GM13977 (cell line): ENCODE data around the gene TPMT.

Experiments used
- DNase-seq: peaks from one replicate; pipeline ENCODE4 v3.0.0; 2012; ENCODE audit warnings: low spot score
- in situ Hi-C: fragments of 300-500 bp; cut with MboI; formaldehyde crosslinking; loops from one replicate; pipeline ENCODE4 v1.12.0; 2022; ENCODE audit warnings: low sequenced_read_pairs, low pct_unique_long_range_greater_than_20kb, mixed read lengths, inconsistent platforms; ENCODE audit not compliant: unreplicated experiment
- TF ChIP-seq, protein P1 (sequence below): IDR thresholded peaks from 2 replicates; pipeline ENCODE4 v1.5.1; 2012; ENCODE audit warnings: mild to moderate bottlenecking, control low read depth; ENCODE audit not compliant: insufficient read depth; ENCODE audit errors: extremely low read depth, missing control alignments

Gene TPMT

GRCh38 chr6:18138906-18139305, 16.0 kb downstream of the TPMT start:
- no peak for DNase-seq
- TF ChIP-seq, protein P1, sequence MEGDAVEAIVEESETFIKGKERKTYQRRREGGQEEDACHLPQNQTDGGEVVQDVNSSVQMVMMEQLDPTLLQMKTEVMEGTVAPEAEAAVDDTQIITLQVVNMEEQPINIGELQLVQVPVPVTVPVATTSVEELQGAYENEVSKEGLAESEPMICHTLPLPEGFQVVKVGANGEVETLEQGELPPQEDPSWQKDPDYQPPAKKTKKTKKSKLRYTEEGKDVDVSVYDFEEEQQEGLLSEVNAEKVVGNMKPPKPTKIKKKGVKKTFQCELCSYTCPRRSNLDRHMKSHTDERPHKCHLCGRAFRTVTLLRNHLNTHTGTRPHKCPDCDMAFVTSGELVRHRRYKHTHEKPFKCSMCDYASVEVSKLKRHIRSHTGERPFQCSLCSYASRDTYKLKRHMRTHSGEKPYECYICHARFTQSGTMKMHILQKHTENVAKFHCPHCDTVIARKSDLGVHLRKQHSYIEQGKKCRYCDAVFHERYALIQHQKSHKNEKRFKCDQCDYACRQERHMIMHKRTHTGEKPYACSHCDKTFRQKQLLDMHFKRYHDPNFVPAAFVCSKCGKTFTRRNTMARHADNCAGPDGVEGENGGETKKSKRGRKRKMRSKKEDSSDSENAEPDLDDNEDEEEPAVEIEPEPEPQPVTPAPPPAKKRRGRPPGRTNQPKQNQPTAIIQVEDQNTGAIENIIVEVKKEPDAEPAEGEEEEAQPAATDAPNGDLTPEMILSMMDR, result no peak
- in situ Hi-C loops, result no loop called here

DNA sequence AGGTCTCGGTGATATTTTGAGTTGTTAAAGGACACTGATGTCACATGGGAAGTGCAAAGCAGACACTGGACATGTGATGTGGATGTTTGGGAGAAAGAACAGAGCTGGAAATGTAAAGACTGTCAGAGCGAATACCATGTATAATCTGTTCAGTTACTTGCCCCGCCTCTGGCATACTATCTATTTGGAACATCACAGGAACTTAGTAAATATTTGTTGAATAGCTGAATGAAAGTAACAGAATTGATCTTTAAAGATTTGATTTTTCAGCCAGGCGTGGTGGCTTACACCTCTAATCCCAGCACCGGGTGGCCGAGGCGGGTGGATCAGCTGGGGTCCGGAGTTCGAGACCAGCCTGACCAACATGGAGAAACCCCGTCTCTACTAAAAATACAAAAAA, 18.6 kb downstream of the TPMT start:
- DNase-seq, result no peak
- TF ChIP-seq, protein P1, result no peak
- in situ Hi-C loops, result no loop called here

DNA sequence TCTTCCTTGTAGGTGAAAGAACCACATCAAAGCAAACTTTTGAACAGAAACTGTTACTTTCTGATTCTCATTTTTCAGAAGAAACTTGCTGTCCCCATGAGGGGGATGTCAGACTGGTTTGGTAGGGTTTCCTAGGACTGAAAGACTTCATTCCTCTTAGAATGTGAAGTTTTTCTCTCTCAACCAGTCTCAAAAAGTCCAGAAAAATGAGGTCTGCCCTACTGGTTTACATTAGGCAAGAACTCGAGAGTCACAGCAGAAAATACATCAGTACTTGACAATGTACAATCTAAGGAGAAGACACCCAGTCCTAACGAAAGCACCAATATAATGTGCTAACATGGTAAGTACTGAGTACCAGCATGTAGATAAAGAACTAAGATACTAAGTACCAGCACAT, 19.7 kb downstream of the TPMT start:
- TF ChIP-seq, protein P1, result no peak
- in situ Hi-C loops, result no loop called here
- no peak for DNase-seq

DNA sequence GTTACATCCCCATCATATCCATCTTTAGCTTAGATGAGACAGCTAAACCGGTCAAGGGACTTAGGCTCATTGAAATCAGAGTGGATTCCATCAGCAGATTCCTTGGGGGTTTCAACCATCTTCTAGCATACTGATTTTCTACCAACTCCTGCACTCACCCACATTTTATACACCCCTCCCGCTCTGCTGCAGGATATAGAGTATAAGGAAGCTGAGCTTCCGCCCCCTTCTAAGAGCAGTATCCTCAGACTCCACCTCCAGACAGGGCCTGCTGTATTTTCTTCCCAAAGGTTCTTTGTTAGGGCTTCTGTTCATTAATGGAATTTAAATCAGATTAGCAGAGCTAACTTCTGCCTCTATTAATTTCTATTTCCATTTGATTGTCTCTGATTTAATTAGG, 22.5 kb downstream of the TPMT start:
- in situ Hi-C loops, result no loop called here
- DNase-seq, result no peak
- TF ChIP-seq, protein P1, result no peak

- in situ Hi-C loops, result no loop called here
- TF ChIP-seq, protein P1, result no peak
- DNase-seq, result no peak
Measured at GRCh38 chr6:18126121-18126520, 28.8 kb downstream of the TPMT start.

GRCh38 chr6:18122128-18123093, 32.5 kb downstream of the TPMT start, which contains the start of gene NHLRC1:
NHLRC1 (minus strand) TSS chr6:18122677; CDS start chr6:18122606, 71 bp downstream.
- peak; percentile 86 for DNase-seq
- in situ Hi-C loops, result no loop called here

More at GRCh38 chr6:18122128-18123093, 32.5 kb downstream of the TPMT start, which contains the start of gene NHLRC1:
- TF ChIP-seq, protein P1, result peak; percentile 90
